ENCODE results near the gene CCDC91. TPM values are rescaled to one million over a fixed set of nuclear protein-coding genes. Genes with fewer than 3 reads are reported as not detected.
A peak's percentile ranks its signal among the peaks of the same experiment; 100 is the strongest.

CCDC91 gene, protein sequence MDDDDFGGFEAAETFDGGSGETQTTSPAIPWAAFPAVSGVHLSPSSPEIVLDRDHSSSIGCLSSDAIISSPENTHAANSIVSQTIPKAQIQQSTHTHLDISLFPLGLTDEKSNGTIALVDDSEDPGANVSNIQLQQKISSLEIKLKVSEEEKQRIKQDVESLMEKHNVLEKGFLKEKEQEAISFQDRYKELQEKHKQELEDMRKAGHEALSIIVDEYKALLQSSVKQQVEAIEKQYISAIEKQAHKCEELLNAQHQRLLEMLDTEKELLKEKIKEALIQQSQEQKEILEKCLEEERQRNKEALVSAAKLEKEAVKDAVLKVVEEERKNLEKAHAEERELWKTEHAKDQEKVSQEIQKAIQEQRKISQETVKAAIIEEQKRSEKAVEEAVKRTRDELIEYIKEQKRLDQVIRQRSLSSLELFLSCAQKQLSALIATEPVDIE
- total RNA-seq = 10 to 100 TPM; 17.6 to 20.2 TPM

DNA sequence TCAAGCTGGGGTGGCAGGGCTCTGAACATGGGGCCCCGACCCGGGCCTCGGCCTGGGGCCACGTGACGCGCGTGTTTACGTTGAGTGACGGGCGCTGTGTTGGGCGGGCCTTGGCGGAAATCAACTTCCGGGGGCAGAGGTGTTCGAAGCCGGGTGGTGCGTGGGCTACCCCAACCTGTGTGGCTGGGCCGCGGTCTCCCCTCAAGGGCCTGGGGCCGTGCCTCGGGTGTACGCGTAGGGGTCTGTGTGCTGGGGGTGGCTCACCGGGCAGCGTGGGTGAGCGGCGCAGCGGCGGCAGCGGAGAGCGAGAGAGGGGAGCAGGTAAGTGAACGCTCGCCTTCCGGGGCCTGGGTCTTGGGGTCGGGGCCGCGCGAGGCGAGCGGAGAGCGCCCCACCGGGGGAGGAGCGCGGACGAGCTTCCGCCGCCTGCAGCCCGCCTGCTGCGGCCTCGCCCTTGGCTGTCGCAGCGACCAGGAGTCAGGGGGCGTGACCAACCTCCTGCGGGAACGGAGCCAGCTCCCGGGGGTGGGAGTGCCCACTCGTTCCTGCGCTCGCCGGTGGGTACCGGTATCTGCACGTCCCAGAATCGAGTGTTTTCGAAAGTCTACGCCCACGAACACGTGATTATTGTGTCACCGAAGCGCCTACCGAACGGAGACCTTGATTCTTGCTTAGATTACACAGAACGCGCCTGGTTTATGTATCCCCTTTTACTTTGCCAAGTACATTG, at the start of gene CCDC91:
Gene CCDC91, plus strand, starts transcription at position 136 of the 730 bp plus-strand sequence. CDS start 66,760 bp downstream, outside the sequence.
- Mint-ChIP-seq H3K27me3 (ENCODE audit: low read depth) (no peaks in the 10 kb centered on the region), H3K4me3 (peak within 1 kb of the TSS; percentile 88 to 95), H3K9me3 (peaks cover 5 to 6% of the 10 kb centered on the region in 2 donors), H3K27ac (peak within 1 kb of the TSS; percentile 96), H3K4me1 (ENCODE audit: low read depth) (peaks cover 47% of the 10 kb centered on the region), H3K36me3 (ENCODE audit: insufficient read depth in 2 of 2) (peaks cover 14 to 16% of the 10 kb centered on the region in 2 donors)
- peak; percentile 85 to 86 for ATAC-seq (replicated peaks in 1 of 2)
- DNase-seq = peak; percentile 88 to 90

DNA sequence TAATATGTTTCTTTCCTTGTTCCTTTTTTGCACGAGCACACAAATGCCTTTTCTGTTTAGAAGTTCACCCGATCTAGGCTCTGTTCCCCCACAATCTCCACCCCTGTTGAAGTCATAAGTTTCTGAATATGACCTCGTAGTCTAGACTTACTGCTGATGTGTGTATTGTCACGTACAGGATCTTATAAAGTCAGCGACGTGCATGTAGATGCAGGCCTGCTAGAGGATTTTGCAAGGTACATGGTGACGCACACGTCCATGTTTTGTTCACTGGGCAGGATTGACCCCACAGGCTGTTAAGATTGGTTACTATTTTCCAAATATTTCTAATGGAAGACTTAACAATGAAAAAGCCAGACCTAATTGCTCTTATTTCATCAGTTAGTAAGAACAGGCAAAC, 46.2 kb upstream of the CCDC91 start:
- Mint-ChIP-seq H3K9me3 (no peaks in the 10 kb centered on the region), H3K4me3 (no peak overlapping the region), H3K27ac (no peak overlapping the region), H3K4me1 (ENCODE audit: low read depth) (no peaks in the 10 kb centered on the region), H3K36me3 (ENCODE audit: insufficient read depth in 2 of 2) (no peaks in the 10 kb centered on the region), H3K27me3 (ENCODE audit: low read depth) (no peaks in the 10 kb centered on the region)
- ATAC-seq (replicated peaks in 1 of 2) = no peak
- DNase-seq = no peak

DNA sequence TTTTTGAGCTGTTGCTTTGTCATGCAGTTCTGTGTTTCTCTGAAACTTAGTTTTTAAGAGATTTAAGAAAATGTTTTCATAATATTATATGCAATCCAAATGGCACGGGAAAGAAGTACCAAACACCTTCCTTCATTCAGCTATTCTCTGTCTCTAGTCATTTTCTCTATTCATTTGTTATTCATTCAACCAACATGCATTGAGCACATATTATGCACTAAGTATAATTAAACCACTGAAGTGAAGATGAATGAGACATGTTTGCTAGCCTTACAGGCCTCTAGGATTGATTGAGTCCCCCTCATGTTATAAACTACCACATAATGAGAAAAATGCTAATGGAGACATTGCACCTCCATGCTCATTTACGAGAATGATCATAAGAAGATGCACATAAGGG, 45.7 kb upstream of the CCDC91 start:
- DNase-seq = no peak
- Mint-ChIP-seq H3K27ac (no peak overlapping the region), H3K9me3 (no peaks in the 10 kb centered on the region), H3K36me3 (ENCODE audit: insufficient read depth in 2 of 2) (no peaks in the 10 kb centered on the region), H3K4me1 (ENCODE audit: low read depth) (no peaks in the 10 kb centered on the region), H3K27me3 (ENCODE audit: low read depth) (peaks cover 2% of the 10 kb centered on the region), H3K4me3 (no peak overlapping the region)
- ATAC-seq (replicated peaks in 1 of 2) = no peak

DNA sequence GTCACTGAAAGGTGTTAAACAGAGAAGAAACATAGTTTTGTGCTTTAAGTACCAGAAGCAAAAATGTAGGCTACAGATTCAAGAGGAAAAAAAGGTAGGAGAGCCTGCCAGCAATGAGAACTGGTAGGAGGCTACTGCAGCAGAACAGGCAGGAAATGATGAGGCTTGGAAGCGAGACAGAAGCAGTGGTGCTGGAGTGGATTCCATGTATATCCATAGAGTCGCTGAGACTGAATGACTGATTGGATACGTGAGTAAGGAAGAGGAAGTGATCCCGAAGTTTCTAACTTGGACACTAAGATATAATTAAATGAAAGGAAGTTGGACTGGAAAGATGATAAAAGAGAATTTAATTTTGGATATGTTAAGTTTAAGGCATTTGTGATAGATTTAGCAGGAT, 45.0 kb upstream of the CCDC91 start:
- Mint-ChIP-seq H3K9me3 (no peaks in the 10 kb centered on the region), H3K4me1 (ENCODE audit: low read depth) (no peaks in the 10 kb centered on the region), H3K27ac (no peak overlapping the region), H3K36me3 (ENCODE audit: insufficient read depth in 2 of 2) (no peaks in the 10 kb centered on the region), H3K4me3 (no peak overlapping the region), H3K27me3 (ENCODE audit: low read depth) (peaks cover 6% of the 10 kb centered on the region)
- DNase-seq (no peak), ATAC-seq (replicated peaks in 1 of 2) (no peak)

DNA sequence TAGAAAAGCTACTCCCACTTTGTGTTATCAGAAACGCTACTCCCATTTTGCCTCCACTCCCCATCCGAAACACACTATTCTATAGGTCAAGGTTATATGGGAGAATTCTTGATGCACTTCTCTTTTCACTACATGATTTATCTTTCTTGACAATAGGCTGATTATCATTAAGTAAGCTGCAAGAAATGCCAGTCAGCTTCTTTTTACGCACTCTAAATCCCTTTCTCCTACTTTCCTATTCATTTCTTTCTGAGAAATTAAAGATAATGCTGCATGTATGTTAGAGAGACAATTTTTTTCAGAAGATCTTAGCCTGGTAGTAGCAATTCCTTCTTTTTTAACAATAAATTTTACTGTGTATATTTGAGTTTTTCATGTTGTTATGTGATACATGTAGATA, 41.0 kb upstream of the CCDC91 start:
- ATAC-seq (replicated peaks in 1 of 2) = no peak
- peaks cover 0 to 6% of the 10 kb centered on the region in 2 donors for H3K9me3 Mint-ChIP-seq
- H3K4me1 Mint-ChIP-seq (ENCODE audit: low read depth) = no peaks in the 10 kb centered on the region
- no peak for DNase-seq
- H3K27ac Mint-ChIP-seq = no peak overlapping the region
- peaks cover 6% of the 10 kb centered on the region for H3K27me3 Mint-ChIP-seq (ENCODE audit: low read depth)
- H3K4me3 Mint-ChIP-seq = no peak overlapping the region
- H3K36me3 Mint-ChIP-seq (ENCODE audit: insufficient read depth in 2 of 2) = no peaks in the 10 kb centered on the region

DNA sequence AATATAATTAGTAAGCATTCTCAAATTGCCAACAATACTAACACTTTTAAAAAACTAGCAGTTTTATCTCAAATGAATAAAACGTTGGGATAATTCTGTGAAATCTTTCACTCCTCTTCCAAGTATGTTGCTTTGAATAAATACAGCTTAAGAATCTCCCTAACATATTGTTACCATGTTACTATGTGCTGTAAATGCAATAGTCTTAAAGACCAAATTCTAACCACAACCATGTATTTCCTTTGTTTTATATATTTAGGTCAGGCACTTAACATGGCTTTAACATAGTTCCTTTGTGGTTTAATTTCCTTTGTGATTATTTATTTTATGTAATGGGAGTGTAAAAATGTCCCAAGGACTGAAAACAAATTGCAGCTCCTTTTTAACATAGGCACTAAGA, 33.9 kb upstream of the CCDC91 start:
- DNase-seq (no peak), ATAC-seq (replicated peaks in 1 of 2) (no peak)
- no peaks in the 10 kb centered on the region for H3K27me3 Mint-ChIP-seq (ENCODE audit: low read depth)
- no peaks in the 10 kb centered on the region for H3K4me1 Mint-ChIP-seq (ENCODE audit: low read depth)
- H3K27ac Mint-ChIP-seq = no peak overlapping the region
- peaks cover 0 to 2% of the 10 kb centered on the region in 2 donors for H3K9me3 Mint-ChIP-seq
- H3K4me3 Mint-ChIP-seq = no peak overlapping the region
- no peaks in the 10 kb centered on the region for H3K36me3 Mint-ChIP-seq (ENCODE audit: insufficient read depth in 2 of 2)

DNA sequence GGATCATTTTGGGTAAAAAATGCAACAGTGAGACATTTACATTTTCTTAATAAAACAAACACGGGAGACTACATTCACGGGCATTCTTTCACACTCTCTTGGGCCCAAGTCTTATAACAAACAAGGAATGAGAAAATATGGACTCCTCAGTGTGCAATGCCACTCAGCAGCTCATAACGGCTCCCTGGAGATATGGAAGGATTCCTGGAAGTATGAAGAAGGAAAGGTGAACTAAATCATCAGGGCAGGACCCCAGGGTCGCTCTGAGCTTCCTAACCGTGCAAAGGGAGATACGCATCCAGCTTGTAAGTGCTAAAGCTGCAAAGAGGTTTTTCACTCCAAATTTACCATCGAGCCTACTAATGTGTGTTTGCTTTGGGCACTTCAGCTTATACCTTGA, 33.5 kb upstream of the CCDC91 start:
- H3K36me3 Mint-ChIP-seq (ENCODE audit: insufficient read depth in 2 of 2) = no peaks in the 10 kb centered on the region
- peaks cover 0 to 2% of the 10 kb centered on the region in 2 donors for H3K9me3 Mint-ChIP-seq
- no peaks in the 10 kb centered on the region for H3K4me1 Mint-ChIP-seq (ENCODE audit: low read depth)
- H3K27ac Mint-ChIP-seq = no peak overlapping the region
- H3K27me3 Mint-ChIP-seq (ENCODE audit: low read depth) = no peaks in the 10 kb centered on the region
- DNase-seq (no peak), ATAC-seq (replicated peaks in 1 of 2) (no peak)
- H3K4me3 Mint-ChIP-seq = no peak overlapping the region

DNA sequence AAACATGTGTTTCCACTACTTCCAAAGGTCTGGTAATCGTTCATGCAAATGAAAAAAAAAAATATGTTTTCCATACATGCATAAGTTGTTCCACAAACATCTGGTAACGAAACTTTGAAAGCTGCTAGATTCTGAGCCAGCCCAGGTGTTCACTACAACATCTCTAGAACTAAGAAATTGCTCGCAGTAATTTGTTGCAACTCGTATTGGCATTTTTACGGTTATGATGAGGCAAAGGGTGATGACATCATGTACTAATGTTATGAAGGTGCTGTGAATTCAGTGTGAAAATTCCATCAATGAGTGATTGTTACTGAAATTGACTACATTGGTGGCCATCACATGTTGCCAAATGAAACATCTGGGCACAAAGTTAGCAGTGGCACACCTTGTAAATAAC, 31.9 kb upstream of the CCDC91 start:
- H3K9me3 Mint-ChIP-seq = peaks cover 0 to 4% of the 10 kb centered on the region in 2 donors
- ATAC-seq (replicated peaks in 1 of 2) (no peak), DNase-seq (no peak)
- H3K4me3 Mint-ChIP-seq = no peak overlapping the region
- H3K27ac Mint-ChIP-seq = no peak overlapping the region
- no peaks in the 10 kb centered on the region for H3K27me3 Mint-ChIP-seq (ENCODE audit: low read depth)
- peaks cover 0 to 2% of the 10 kb centered on the region in 2 donors for H3K36me3 Mint-ChIP-seq (ENCODE audit: insufficient read depth in 2 of 2)
- H3K4me1 Mint-ChIP-seq (ENCODE audit: low read depth) = no peaks in the 10 kb centered on the region

DNA sequence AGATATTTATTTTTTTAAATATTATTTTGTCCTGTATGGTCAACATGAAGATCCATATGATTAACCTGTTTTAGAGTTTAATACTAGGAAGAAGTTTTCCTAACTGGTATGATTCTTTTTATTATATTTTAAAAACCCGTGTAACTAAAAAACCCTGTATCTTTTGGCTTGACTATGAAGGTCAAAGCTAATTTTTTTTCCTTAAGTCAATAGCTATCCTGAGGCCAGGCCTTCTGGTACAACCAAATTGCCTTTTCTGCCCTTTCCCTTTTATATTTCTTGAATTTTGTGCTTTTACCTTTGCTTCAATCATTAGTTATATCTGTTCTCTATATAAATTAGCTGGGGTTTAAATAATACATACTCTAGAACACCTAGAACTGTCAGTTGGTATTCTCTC, 30.6 kb upstream of the CCDC91 start:
- Mint-ChIP-seq H3K27ac (no peak overlapping the region), H3K4me1 (ENCODE audit: low read depth) (no peaks in the 10 kb centered on the region), H3K4me3 (no peak overlapping the region), H3K27me3 (ENCODE audit: low read depth) (no peaks in the 10 kb centered on the region), H3K36me3 (ENCODE audit: insufficient read depth in 2 of 2) (peaks cover 0 to 2% of the 10 kb centered on the region in 2 donors), H3K9me3 (peaks cover 0 to 2% of the 10 kb centered on the region in 2 donors)
- no peak for DNase-seq
- ATAC-seq (replicated peaks in 1 of 2) = no peak

DNA sequence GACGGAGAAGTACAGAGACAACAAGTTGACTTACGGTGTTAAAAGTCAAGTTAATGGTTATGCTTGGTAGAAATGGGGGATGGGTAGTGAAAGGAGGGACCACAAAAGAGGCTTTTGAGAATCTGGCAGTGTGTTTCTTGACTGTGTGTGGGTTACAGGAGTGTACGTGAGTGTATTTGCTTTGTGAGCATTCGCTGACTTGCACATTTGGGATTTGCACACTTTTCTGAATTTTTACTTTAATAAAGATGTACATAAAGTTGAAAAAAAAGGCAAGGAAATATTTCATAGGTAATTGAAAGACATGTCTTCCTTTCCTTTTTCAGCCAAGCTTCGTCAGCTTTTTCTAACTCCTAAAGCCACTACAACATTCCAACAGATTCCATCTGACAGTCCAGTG, 28.6 kb upstream of the CCDC91 start:
- Mint-ChIP-seq H3K9me3 (peaks cover 0 to 2% of the 10 kb centered on the region in 2 donors), H3K27me3 (ENCODE audit: low read depth) (no peaks in the 10 kb centered on the region), H3K36me3 (ENCODE audit: insufficient read depth in 2 of 2) (peaks cover 0 to 2% of the 10 kb centered on the region in 2 donors), H3K4me3 (no peak overlapping the region), H3K27ac (no peak overlapping the region), H3K4me1 (ENCODE audit: low read depth) (no peaks in the 10 kb centered on the region)
- no peak for DNase-seq
- ATAC-seq (replicated peaks in 1 of 2) = no peak

DNA sequence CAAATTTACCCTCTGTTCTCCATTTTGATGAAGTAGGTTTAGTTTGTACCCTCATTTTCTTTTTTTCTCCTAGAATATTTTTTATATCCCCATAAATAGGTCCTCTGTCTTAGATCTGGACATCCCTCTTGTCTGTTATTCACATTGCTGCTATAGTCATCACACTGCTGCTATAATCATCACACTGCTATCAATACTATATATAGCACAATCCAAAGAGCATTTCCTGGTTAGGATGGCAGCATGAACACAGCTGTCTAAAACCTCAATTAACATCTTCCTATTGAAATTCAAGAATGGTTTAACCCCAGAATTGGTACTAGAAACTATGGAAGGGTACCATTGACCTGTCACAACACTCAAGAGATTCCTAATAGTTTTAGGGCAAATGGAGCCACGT, 27.6 kb upstream of the CCDC91 start:
- H3K27ac Mint-ChIP-seq = no peak overlapping the region
- DNase-seq (no peak), ATAC-seq (replicated peaks in 1 of 2) (no peak)
- H3K4me1 Mint-ChIP-seq (ENCODE audit: low read depth) = no peaks in the 10 kb centered on the region
- H3K36me3 Mint-ChIP-seq (ENCODE audit: insufficient read depth in 2 of 2) = peaks cover 0 to 2% of the 10 kb centered on the region in 2 donors
- no peaks in the 10 kb centered on the region for H3K27me3 Mint-ChIP-seq (ENCODE audit: low read depth)
- peaks cover 0 to 2% of the 10 kb centered on the region in 2 donors for H3K9me3 Mint-ChIP-seq
- H3K4me3 Mint-ChIP-seq = no peak overlapping the region

DNA sequence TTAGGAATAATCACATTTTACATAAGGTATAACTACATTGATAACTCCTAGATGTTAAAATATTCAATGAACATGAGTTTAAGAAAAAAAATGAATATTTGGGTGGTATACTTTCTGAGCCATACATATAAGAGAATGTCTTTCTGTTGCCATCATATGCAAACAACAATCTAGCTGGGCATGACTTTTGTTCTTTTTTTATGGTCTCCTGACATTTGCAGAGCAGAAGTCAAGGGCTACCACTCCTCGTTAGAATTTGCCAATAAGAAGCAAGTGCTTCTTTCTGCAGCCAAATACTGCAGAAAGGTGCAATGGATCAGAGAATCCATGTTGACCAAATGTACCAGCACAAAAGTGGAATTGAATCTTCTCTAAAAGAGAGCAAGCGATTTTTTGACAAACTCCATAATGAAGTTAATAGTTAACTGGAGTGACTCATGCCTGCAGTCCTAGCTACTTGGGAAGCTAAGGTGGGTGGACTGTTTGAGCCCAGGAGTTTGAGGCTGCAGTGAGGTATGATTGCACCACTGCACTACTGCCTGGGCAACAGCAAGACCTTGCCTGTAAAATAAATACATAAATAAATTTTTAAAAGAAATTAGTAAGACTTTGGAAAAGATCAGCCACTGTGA, 25.5 kb upstream of the CCDC91 start:
- no peak overlapping the region for H3K27ac Mint-ChIP-seq

DNA sequence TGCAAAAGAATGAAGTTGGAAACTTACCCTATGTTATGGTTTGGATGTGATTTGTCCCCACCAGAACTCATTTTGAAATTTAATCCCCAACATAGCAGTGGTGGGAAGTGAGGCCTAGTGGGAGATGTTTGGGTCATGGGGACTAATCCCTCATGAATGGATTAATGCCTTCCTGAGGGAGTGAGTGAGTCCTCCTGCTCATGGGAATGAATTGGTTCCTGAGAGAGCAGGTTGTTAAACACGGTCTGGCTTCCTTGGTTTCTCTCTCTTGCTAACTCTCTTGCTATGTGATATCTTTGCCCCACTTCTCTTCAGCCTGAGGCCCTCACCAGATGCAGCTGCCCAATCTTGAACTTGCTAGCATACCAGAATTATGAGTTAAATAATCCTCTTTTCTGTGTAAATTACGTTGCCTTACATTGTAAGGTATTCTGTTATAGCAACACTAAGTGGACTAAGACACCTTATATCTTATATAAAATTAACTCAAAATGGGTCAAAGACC, 22.2 kb upstream of the CCDC91 start:
- H3K27me3 Mint-ChIP-seq (ENCODE audit: low read depth) = no peaks in the 10 kb centered on the region
- H3K27ac Mint-ChIP-seq = no peak overlapping the region
- DNase-seq (no peak), ATAC-seq (replicated peaks in 1 of 2) (no peak)
- H3K36me3 Mint-ChIP-seq (ENCODE audit: insufficient read depth in 2 of 2) = peaks cover 0 to 2% of the 10 kb centered on the region in 2 donors
- peaks cover 10% of the 10 kb centered on the region for H3K4me1 Mint-ChIP-seq (ENCODE audit: low read depth)
- H3K4me3 Mint-ChIP-seq = no peak overlapping the region
- peaks cover 2 to 3% of the 10 kb centered on the region in 2 donors for H3K9me3 Mint-ChIP-seq

More for the DNA sequence above, 25.5 kb upstream of the CCDC91 start:
- Mint-ChIP-seq H3K36me3 (ENCODE audit: insufficient read depth in 2 of 2) (peaks cover 0 to 2% of the 10 kb centered on the region in 2 donors), H3K27me3 (ENCODE audit: low read depth) (no peaks in the 10 kb centered on the region), H3K9me3 (peaks cover 0 to 2% of the 10 kb centered on the region in 2 donors), H3K4me1 (ENCODE audit: low read depth) (no peaks in the 10 kb centered on the region), H3K4me3 (no peak overlapping the region)
- ATAC-seq (replicated peaks in 1 of 2) (no peak), DNase-seq (no peak)

All from activated T-cell treated with anti-CD3 and anti-CD28 coated beads, Interleukin-2, amount 50 U/mL, for 72 hours (primary cell).